SHP77 (cell line): ENCODE data around the gene FAM177B.

ENCODE experiments used
- DNase-seq, 2 experiments: peaks; one replicate each; lab custom pipeline; 2025; lab: John Stamatoyannopoulos, UW

Gene FAM177B

GRCh38 chr1:222786121-222786520 is 49.1 kb downstream of the FAM177B start:
- no peak for DNase-seq

GRCh38 chr1:222787729-222788128 is 50.7 kb downstream of the FAM177B start:
- no peak for DNase-seq

GRCh38 chr1:222788402-222789156 is 51.6 kb downstream of the FAM177B start:
- no peak for DNase-seq

GRCh38 chr1:222790115-222790514 is 53.1 kb downstream of the FAM177B start:
- DNase-seq: no peak

- no peak for DNase-seq
These were observed 53.5 kb downstream of the FAM177B start for GRCh38 chr1:222790520-222790919.

GRCh38 chr1:222791006-222791710 is 54.2 kb downstream of the FAM177B start:
- DNase-seq: no peak

- no peak for DNase-seq
These were observed 55.7 kb downstream of the FAM177B start for GRCh38 chr1:222792744-222793143.

- peak in 1 of 2 experiments; percentile 31 for DNase-seq
These were observed 57.9 kb downstream of the FAM177B start for GRCh38 chr1:222794656-222795474.

GRCh38 chr1:222798116-222798515 is 61.1 kb downstream of the FAM177B start:
- no peak for DNase-seq

GRCh38 chr1:222798975-222799374 is 62.0 kb downstream of the FAM177B start:
- no peak for DNase-seq
